Measurements from ENCODE around the gene CPSF3. TPM values are rescaled to one million over a fixed set of nuclear protein-coding genes. Genes with fewer than 3 reads are reported as not detected.

Gene CPSF3
- total and polyA plus RNA-seq, 7 experiments from 2014 or later: 18.0 to 47.8 (median 22.2) TPM

DNA sequence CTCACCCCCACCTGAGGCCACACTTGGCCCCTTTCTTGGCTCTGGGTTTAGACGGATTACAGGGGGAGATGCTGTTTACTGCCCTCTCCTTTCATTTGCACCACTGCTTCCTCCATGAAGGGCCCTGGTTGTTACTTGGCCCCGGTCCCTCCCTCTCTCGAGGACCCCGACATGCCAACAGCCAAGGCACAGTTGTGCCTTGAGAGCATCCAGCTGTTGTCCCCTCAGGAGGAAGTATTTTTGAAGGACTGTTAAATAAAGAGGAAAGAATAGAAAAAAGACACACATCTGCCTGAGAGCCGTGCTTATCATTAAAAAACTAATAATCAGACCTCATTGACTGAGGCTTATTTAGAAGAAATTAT is 44.1 kb upstream of the CPSF3 start:
- ChIA-PET CTCF (no interaction called here), POLR2A (no interaction called here)

GRCh38 chr2:9380702-9381628 is 42.5 kb upstream of the CPSF3 start:
- no peaks in the 10 kb centered on the region for H3K36me3 ChIP-seq (ENCODE audit: control insufficient read depth in 2 of 3, insufficient read depth in 3 of 3, low read length in 3 of 3)
- DNase-seq (no peak), ATAC-seq (no peak)
- H3K4me3 Mint-ChIP-seq: no peak overlapping the region
- no peaks in the 10 kb centered on the region for H3K36me3 Mint-ChIP-seq
- H3K27ac ChIP-seq (ENCODE audit: low read depth, low read length): no peak overlapping the region
- no peaks in the 10 kb centered on the region for H3K9me3 Mint-ChIP-seq
- no peaks in the 10 kb centered on the region for H3K4me1 ChIP-seq (ENCODE audit: control insufficient read depth in 2 of 2, insufficient read depth in 2 of 2, low read length in 2 of 2)
- H3K9me3 ChIP-seq (ENCODE audit: control insufficient read depth in 2 of 3, low read length in 3 of 3): no peaks in the 10 kb centered on the region
- H3K27ac Mint-ChIP-seq: no peak overlapping the region
- no peak overlapping the region for H3K4me3 ChIP-seq (ENCODE audit: low read length)
- intact Hi-C loops (cut with micrococcal nuclease): no loop called here
- ChIA-PET CTCF (no interaction called here), POLR2A (no interaction called here)
- peaks cover 0 to 4% (median 0%) of the 10 kb centered on the region in 5 donors for H3K27me3 Mint-ChIP-seq
- no peaks in the 10 kb centered on the region for H3K4me1 Mint-ChIP-seq
- H3K27me3 ChIP-seq (ENCODE audit: control insufficient read depth in 2 of 2, insufficient read depth in 2 of 2, low read length in 2 of 2): no peaks in the 10 kb centered on the region

More for the DNA sequence above, 44.1 kb upstream of the CPSF3 start:
- H3K4me3 ChIP-seq (ENCODE audit: low read length): no peak overlapping the region
- no peak overlapping the region for H3K27ac ChIP-seq (ENCODE audit: low read depth, low read length)
- H3K9me3 Mint-ChIP-seq: no peaks in the 10 kb centered on the region
- H3K4me1 Mint-ChIP-seq: no peaks in the 10 kb centered on the region
- DNase-seq (no peak), ATAC-seq (no peak)
- H3K4me1 ChIP-seq (ENCODE audit: control insufficient read depth in 2 of 2, insufficient read depth in 2 of 2, low read length in 2 of 2): no peaks in the 10 kb centered on the region
- H3K4me3 Mint-ChIP-seq: no peak overlapping the region
- no peaks in the 10 kb centered on the region for H3K27me3 ChIP-seq (ENCODE audit: control insufficient read depth in 2 of 2, insufficient read depth in 2 of 2, low read length in 2 of 2)
- no peak overlapping the region for H3K27ac Mint-ChIP-seq
- no peaks in the 10 kb centered on the region for H3K36me3 ChIP-seq (ENCODE audit: control insufficient read depth in 2 of 3, insufficient read depth in 3 of 3, low read length in 3 of 3)
- no peaks in the 10 kb centered on the region for H3K36me3 Mint-ChIP-seq
- intact Hi-C loops (cut with micrococcal nuclease): no loop called here
- no peaks in the 10 kb centered on the region for H3K9me3 ChIP-seq (ENCODE audit: control insufficient read depth in 2 of 3, low read length in 3 of 3)
- H3K27me3 Mint-ChIP-seq: peaks cover 0 to 4% (median 0%) of the 10 kb centered on the region in 5 donors

GRCh38 chr2:9382604-9383235 is 40.7 kb upstream of the CPSF3 start:
- Mint-ChIP-seq H3K4me3 (no peak overlapping the region), H3K9me3 (peaks cover 0 to 4% (median 0%) of the 10 kb centered on the region in 11 donors), H3K36me3 (no peaks in the 10 kb centered on the region), H3K4me1 (no peaks in the 10 kb centered on the region), H3K27me3 (no peaks in the 10 kb centered on the region), H3K27ac (no peak overlapping the region)
- CTCF ChIA-PET: no interaction called here
- POLR2A ChIA-PET: no interaction called here
- H3K27me3 ChIP-seq (ENCODE audit: control insufficient read depth in 2 of 2, insufficient read depth in 2 of 2, low read length in 2 of 2): no peaks in the 10 kb centered on the region
- no peaks in the 10 kb centered on the region for H3K4me1 ChIP-seq (ENCODE audit: control insufficient read depth in 2 of 2, insufficient read depth in 2 of 2, low read length in 2 of 2)
- DNase-seq: no peak
- H3K27ac ChIP-seq (ENCODE audit: low read depth, low read length): no peak overlapping the region
- intact Hi-C loops (cut with micrococcal nuclease): no loop called here
- ATAC-seq: no peak
- H3K9me3 ChIP-seq (ENCODE audit: control insufficient read depth in 2 of 3, low read length in 3 of 3): no peaks in the 10 kb centered on the region
- H3K36me3 ChIP-seq (ENCODE audit: control insufficient read depth in 2 of 3, insufficient read depth in 3 of 3, low read length in 3 of 3): no peaks in the 10 kb centered on the region
- H3K4me3 ChIP-seq (ENCODE audit: low read length): no peak overlapping the region

DNA sequence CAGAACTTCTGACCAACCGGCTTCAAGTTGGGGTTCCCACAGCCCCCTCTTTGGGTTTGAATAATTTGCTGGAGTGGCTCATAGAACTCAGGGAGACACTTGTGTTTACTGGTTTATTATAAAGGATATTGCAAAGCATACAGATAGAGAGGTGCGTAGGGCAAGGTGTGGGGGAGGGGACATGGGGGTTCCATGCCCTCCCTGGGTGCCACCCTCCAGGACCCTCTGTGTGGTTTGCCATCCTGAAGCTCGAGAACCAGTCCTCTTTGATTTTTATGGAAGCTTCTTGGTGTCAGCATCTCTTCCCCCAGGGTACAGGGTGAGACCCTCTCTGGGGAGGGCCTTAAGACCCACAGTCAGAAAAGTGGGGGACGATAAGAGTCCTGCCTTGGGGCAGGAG is 38.9 kb upstream of the CPSF3 start:
- intact Hi-C loops (cut with micrococcal nuclease): no loop called here
- H3K36me3 ChIP-seq (ENCODE audit: control insufficient read depth in 2 of 3, insufficient read depth in 3 of 3, low read length in 3 of 3): no peaks in the 10 kb centered on the region
- H3K9me3 ChIP-seq (ENCODE audit: control insufficient read depth in 2 of 3, low read length in 3 of 3): no peaks in the 10 kb centered on the region
- no peaks in the 10 kb centered on the region for H3K4me1 ChIP-seq (ENCODE audit: control insufficient read depth in 2 of 2, insufficient read depth in 2 of 2, low read length in 2 of 2)
- Mint-ChIP-seq H3K36me3 (no peaks in the 10 kb centered on the region), H3K9me3 (peaks cover 0 to 4% (median 0%) of the 10 kb centered on the region in 11 donors), H3K27ac (no peak overlapping the region), H3K27me3 (no peaks in the 10 kb centered on the region), H3K4me3 (no peak overlapping the region), H3K4me1 (no peaks in the 10 kb centered on the region)
- H3K4me3 ChIP-seq (ENCODE audit: low read length): no peak overlapping the region
- ChIA-PET CTCF (no interaction called here), POLR2A (no interaction called here)
- H3K27me3 ChIP-seq (ENCODE audit: control insufficient read depth in 2 of 2, insufficient read depth in 2 of 2, low read length in 2 of 2): no peaks in the 10 kb centered on the region
- DNase-seq (no peak), ATAC-seq (no peak)
- no peak overlapping the region for H3K27ac ChIP-seq (ENCODE audit: low read depth, low read length)

- peaks cover 0 to 2% (median 0%) of the 10 kb centered on the region in 7 donors for H3K4me1 Mint-ChIP-seq
- CTCF ChIA-PET: no interaction called here
- H3K27me3 Mint-ChIP-seq: no peaks in the 10 kb centered on the region
- intact Hi-C loops (cut with micrococcal nuclease): no loop called here
- no peak overlapping the region for H3K4me3 ChIP-seq (ENCODE audit: low read length)
- no peaks in the 10 kb centered on the region for H3K9me3 ChIP-seq (ENCODE audit: control insufficient read depth in 2 of 3, low read length in 3 of 3)
- H3K4me1 ChIP-seq (ENCODE audit: control insufficient read depth in 2 of 2, insufficient read depth in 2 of 2, low read length in 2 of 2): no peaks in the 10 kb centered on the region
- H3K27ac ChIP-seq (ENCODE audit: low read depth, low read length): no peak overlapping the region
- no peak overlapping the region for H3K4me3 Mint-ChIP-seq
- H3K27ac Mint-ChIP-seq: no peak overlapping the region
- POLR2A ChIA-PET: no interaction called here
- DNase-seq (no peak), ATAC-seq (no peak)
- no peaks in the 10 kb centered on the region for H3K27me3 ChIP-seq (ENCODE audit: control insufficient read depth in 2 of 2, insufficient read depth in 2 of 2, low read length in 2 of 2)
- H3K36me3 Mint-ChIP-seq: no peaks in the 10 kb centered on the region
- H3K9me3 Mint-ChIP-seq: peaks cover 0 to 4% (median 0%) of the 10 kb centered on the region in 11 donors
- H3K36me3 ChIP-seq (ENCODE audit: control insufficient read depth in 2 of 3, insufficient read depth in 3 of 3, low read length in 3 of 3): no peaks in the 10 kb centered on the region
Observed at GRCh38 chr2:9385841-9386240, 37.6 kb upstream of the CPSF3 start.

DNA sequence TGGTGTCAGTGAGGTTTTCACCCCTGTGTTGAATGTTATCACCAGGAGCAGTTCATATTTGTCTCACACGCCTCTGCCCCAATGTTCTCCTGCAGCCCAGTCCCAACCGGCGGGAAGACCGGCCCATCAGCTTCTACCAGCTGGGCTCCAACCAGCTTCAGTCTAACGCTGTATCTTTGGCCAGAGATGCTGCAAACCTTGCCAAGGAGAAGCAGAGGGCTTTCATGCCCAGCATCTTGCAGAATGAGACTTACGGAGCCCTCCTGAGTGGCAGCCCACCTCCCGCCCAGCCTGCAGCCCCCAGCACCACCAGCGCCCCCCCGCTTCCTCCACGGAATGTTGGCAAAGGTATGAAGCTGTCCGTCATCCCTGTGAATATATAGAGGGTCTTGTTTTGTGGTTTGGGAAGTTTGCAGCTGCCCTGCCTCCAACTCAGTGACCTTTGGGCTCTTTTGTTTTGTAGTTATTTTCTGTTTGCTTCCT is 35.2 kb upstream of the CPSF3 start:
- Histone ChIP-seq H3K4me3 (ENCODE audit: low read length) (no peak overlapping the region), H3K27ac (ENCODE audit: low read depth, low read length) (no peak overlapping the region), H3K4me1 (ENCODE audit: control insufficient read depth in 2 of 2, insufficient read depth in 2 of 2, low read length in 2 of 2) (no peaks in the 10 kb centered on the region), H3K27me3 (ENCODE audit: control insufficient read depth in 2 of 2, insufficient read depth in 2 of 2, low read length in 2 of 2) (no peaks in the 10 kb centered on the region), H3K36me3 (ENCODE audit: control insufficient read depth in 2 of 3, insufficient read depth in 3 of 3, low read length in 3 of 3) (no peaks in the 10 kb centered on the region), H3K9me3 (ENCODE audit: control insufficient read depth in 2 of 3, low read length in 3 of 3) (no peaks in the 10 kb centered on the region)
- ChIA-PET POLR2A (no interaction called here), CTCF (no interaction called here)
- H3K4me3 Mint-ChIP-seq: no peak overlapping the region
- H3K4me1 Mint-ChIP-seq: peaks cover 0 to 2% (median 0%) of the 10 kb centered on the region in 7 donors
- H3K36me3 Mint-ChIP-seq: no peaks in the 10 kb centered on the region
- H3K27me3 Mint-ChIP-seq: peaks cover 0 to 2% (median 0%) of the 10 kb centered on the region in 5 donors
- H3K27ac Mint-ChIP-seq: no peak overlapping the region
- intact Hi-C loops (cut with micrococcal nuclease): no loop called here
- no peak for ATAC-seq
- H3K9me3 Mint-ChIP-seq: peaks cover 0 to 4% (median 0%) of the 10 kb centered on the region in 11 donors
- no peak for DNase-seq
